Hematopoietic multipotent progenitor cell treated with erythropoietin and hydrocortisone succinate and interleukin-3 and kit ligand, for 6 days (in vitro differentiated cells): ENCODE results near the gene COX4I2.

Experiments used
- DNase-seq: peaks from one replicate; pipeline ENCODE4 v3.0.0-alpha.2; 2015

The COX4I2 gene

GRCh38 chr20:31678389-31679356 lies 41.0 kb downstream of the COX4I2 start:
- DNase-seq = no peak

GRCh38 chr20:31679357-31680285 lies 41.9 kb downstream of the COX4I2 start:
- no peak for DNase-seq

GRCh38 chr20:31680286-31681127 lies 42.8 kb downstream of the COX4I2 start:
- DNase-seq = peak; percentile 61

GRCh38 chr20:31681128-31681727 lies 43.5 kb downstream of the COX4I2 start:
- DNase-seq = no peak

GRCh38 chr20:31681769-31682168 lies 44.1 kb downstream of the COX4I2 start:
- DNase-seq = no peak

GRCh38 chr20:31682352-31682751 lies 44.6 kb downstream of the COX4I2 start:
- DNase-seq = no peak

GRCh38 chr20:31682927-31683326 lies 45.2 kb downstream of the COX4I2 start:
- DNase-seq = no peak

- no peak for DNase-seq
Observed at GRCh38 chr20:31684153-31685015, 46.7 kb downstream of the COX4I2 start.

GRCh38 chr20:31685853-31686643 lies 48.3 kb downstream of the COX4I2 start:
- no peak for DNase-seq

GRCh38 chr20:31687777-31688176 lies 50.1 kb downstream of the COX4I2 start:
- no peak for DNase-seq

- no peak for DNase-seq
Observed at GRCh38 chr20:31689141-31689540, 51.4 kb downstream of the COX4I2 start.

GRCh38 chr20:31690124-31690666 lies 52.5 kb downstream of the COX4I2 start:
- DNase-seq = no peak

- DNase-seq = peak; percentile 58
Observed at GRCh38 chr20:31691646-31692275, 54.0 kb downstream of the COX4I2 start.

GRCh38 chr20:31693402-31693801 lies 55.7 kb downstream of the COX4I2 start:
- no peak for DNase-seq

- peak; percentile 63 for DNase-seq
Observed at GRCh38 chr20:31693987-31694661, 56.4 kb downstream of the COX4I2 start.
